Measurements from ENCODE around the gene CPD.
"Not testable (repeated sequence)": the region's sequence is repeated elsewhere in the genome, so short reads cannot be mapped to it uniquely, and the experiment has no call there.

CPD gene

DNA sequence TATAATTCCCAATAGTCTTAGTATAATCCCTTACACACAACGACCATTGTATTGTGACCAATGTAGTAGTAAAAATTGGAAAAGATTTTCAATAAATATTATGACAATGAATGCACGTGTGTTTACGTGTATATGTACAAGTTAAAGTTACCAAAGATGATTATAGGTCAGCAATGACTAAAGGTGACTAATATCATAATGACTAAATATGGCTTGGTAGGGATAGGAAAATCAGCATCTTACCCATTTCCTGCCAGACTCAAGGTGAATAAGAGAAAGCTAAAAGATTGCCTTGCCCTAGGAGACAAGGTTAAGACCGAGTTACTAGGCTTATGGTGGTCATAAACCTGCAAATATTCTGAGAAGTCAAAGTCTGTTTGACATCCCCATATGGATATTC is 34.4 kb downstream of the CPD start:
- TF ChIP-seq, protein P1, sequence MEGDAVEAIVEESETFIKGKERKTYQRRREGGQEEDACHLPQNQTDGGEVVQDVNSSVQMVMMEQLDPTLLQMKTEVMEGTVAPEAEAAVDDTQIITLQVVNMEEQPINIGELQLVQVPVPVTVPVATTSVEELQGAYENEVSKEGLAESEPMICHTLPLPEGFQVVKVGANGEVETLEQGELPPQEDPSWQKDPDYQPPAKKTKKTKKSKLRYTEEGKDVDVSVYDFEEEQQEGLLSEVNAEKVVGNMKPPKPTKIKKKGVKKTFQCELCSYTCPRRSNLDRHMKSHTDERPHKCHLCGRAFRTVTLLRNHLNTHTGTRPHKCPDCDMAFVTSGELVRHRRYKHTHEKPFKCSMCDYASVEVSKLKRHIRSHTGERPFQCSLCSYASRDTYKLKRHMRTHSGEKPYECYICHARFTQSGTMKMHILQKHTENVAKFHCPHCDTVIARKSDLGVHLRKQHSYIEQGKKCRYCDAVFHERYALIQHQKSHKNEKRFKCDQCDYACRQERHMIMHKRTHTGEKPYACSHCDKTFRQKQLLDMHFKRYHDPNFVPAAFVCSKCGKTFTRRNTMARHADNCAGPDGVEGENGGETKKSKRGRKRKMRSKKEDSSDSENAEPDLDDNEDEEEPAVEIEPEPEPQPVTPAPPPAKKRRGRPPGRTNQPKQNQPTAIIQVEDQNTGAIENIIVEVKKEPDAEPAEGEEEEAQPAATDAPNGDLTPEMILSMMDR (conservative IDR thresholded peaks at IDR 0.05; ENCODE audit: low read depth, low read length), result no peak
- no peak overlapping the region for H3K4me3 ChIP-seq (ENCODE audit: low read length)
- DNase-seq (ENCODE audit: low read depth), result no peak

DNA sequence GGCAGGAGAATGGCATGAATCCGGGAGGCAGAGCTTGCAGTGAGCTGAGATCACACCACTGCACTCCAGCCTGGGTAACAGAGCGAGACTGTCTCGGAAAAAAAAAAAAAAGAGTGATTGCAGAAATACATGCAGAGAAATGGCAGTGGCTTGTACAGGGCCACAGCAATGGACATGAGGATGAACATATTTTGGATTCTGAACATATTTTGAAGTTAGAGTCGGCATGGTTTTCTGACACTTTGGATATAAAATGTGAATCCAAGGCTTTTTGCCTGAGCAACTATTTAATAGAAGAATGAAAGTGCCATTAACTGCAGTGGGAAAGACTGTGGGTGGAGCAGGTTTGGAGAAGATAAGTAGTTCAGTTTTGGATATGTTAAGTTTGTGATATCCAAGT is 35.8 kb downstream of the CPD start:
- DNase-seq (ENCODE audit: low read depth), result no peak
- TF ChIP-seq, protein P1 (conservative IDR thresholded peaks at IDR 0.05; ENCODE audit: low read depth, low read length), result no peak

DNA sequence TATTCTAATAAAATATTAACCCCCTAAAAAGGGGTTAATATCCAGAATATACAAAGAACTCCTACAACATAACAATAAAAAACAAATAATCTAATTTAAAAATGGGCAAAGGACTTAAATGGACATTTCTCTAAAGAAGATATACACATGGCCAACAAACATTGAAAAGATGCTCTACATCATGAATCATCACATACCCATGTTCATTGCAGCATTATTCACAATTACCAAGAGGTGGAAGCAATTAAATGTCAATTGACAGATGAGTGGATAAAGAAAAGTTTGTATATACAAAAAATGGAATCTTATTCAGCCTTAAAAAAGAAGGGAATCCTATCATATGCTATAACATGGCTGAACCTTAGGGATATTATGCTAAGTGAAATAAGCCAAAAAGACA is 36.8 kb downstream of the CPD start:
- no peak for DNase-seq (ENCODE audit: low read depth)
- H3K4me3 ChIP-seq (ENCODE audit: low read length), result no peak overlapping the region
- TF ChIP-seq, protein P1 (conservative IDR thresholded peaks at IDR 0.05; ENCODE audit: low read depth, low read length), result no peak

More for the DNA sequence above, 35.8 kb downstream of the CPD start:
- H3K4me3 ChIP-seq (ENCODE audit: low read length), result no peak overlapping the region

GRCh38 chr17:30418070-30418469 is 39.3 kb downstream of the CPD start:
- not testable (repeated sequence) for H3K4me3 ChIP-seq (ENCODE audit: low read length); DNase-seq (ENCODE audit: low read depth)

DNA sequence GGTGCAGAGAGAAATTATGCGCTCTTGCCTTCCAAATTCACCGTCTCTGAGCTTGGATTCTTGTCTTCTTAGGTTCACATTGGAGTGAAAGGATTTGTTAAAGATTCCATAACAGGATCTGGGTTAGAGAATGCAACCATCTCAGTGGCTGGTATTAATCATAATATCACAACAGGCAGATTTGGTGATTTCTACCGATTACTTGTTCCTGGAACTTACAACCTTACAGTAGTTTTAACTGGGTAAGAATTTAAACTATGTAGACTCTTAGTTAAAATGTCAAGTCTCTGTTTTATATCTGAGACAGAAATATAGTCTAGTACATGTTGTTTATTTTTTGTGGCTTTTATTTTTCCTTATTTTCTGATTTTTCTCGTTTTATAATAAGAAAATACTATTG is 42.9 kb downstream of the CPD start:
- no peak for DNase-seq (ENCODE audit: low read depth)
- TF ChIP-seq, protein P1 (conservative IDR thresholded peaks at IDR 0.05; ENCODE audit: low read depth, low read length), result no peak
- no peak overlapping the region for H3K4me3 ChIP-seq (ENCODE audit: low read length)

GRCh38 chr17:30422171-30422570 is 43.4 kb downstream of the CPD start:
- H3K4me3 ChIP-seq (ENCODE audit: low read length), result no peak overlapping the region
- DNase-seq (ENCODE audit: low read depth), result no peak
- TF ChIP-seq, protein P1 (conservative IDR thresholded peaks at IDR 0.05; ENCODE audit: low read depth, low read length), result no peak

- no peak for DNase-seq (ENCODE audit: low read depth)
- no peak overlapping the region for H3K4me3 ChIP-seq (ENCODE audit: low read length)
- TF ChIP-seq, protein P1 (conservative IDR thresholded peaks at IDR 0.05; ENCODE audit: low read depth, low read length), result no peak
Measured at GRCh38 chr17:30424471-30424870, 45.7 kb downstream of the CPD start.

- H3K4me3 ChIP-seq (ENCODE audit: low read length), result no peak overlapping the region
- no peak for DNase-seq (ENCODE audit: low read depth)
- TF ChIP-seq, protein P1 (conservative IDR thresholded peaks at IDR 0.05; ENCODE audit: low read depth, low read length), result no peak
Measured at GRCh38 chr17:30426292-30426691, 47.6 kb downstream of the CPD start.

Data from retinal pigment epithelial cell (primary cell).